IMR-90 (cell line): ENCODE data around the gene ITGA5.

Experiments
- CTCF ChIP-seq: conservative IDR thresholded peaks from 2 replicates; pipeline ENCODE4 v1.5.1; 2012; ENCODE audit warnings: mild to moderate bottlenecking, low read depth, low read length, improper control_type of control experiment
- FOS ChIP-seq: fragments of 150-350 bp; IDR thresholded peaks from 2 replicates; pipeline ENCODE4 v1.6.1; 2016; ENCODE audit warnings: low read depth, low read length
- POLR2A ChIP-seq: IDR thresholded peaks from 2 replicates; pipeline ENCODE4 v1.6.1; 2012; ENCODE audit warnings: mild to moderate bottlenecking, low read depth, low read length
- RAD21 ChIP-seq: IDR thresholded peaks from 2 replicates; pipeline ENCODE4 v1.6.1; 2012; ENCODE audit warnings: low read length, improper control_type of control experiment
- RCOR1 ChIP-seq: IDR thresholded peaks from 2 replicates; pipeline ENCODE4 v1.6.1; 2012; ENCODE audit warnings: mild to moderate bottlenecking, low read length, improper control_type of control experiment; ENCODE audit not compliant: insufficient replicate concordance
- SMC3 ChIP-seq: fragments of 150-350 bp; IDR thresholded peaks from 2 replicates; pipeline ENCODE4 v1.6.1; 2016; ENCODE audit warnings: low read depth, mild to moderate bottlenecking, antibody characterized with exemption, low read length, moderate library complexity

- TF ChIP-seq POLR2A (no peak), SMC3 (no peak), CTCF (no peak), FOS (no peak), RAD21 (no peak), RCOR1 (peak; percentile 73)
Measured at GRCh38 chr12:54359762-54360351, 59.2 kb downstream of the ITGA5 start.
